Upper lobe of left lung (tissue), 4 donors: ENCODE results near the gene RAB43.

Source experiments
- POLR2A ChIP-seq, 4 donors: fragments of 450-650 bp; IDR thresholded peaks; one replicate each; pipeline ENCODE4 v1.5.1; 2016 to 2017; ENCODE audit warnings: antibody characterized with exemption in 4 of 4, mild to moderate bottlenecking in 2 of 4
- POLR2AphosphoS5 ChIP-seq, 2 donors: sonication (generic); formaldehyde crosslinking; IDR thresholded peaks; one replicate each; pipeline ENCODE4 v1.5.1; 2017; ENCODE audit warnings: antibody characterized with exemption in 2 of 2
- TF ChIP-seq, protein P1 (sequence below), 6 experiments: fragments of 450-650 bp in 4 of 6; fragments of 200-600 bp in 2 of 6; sonication (generic) in 2 of 6; IDR thresholded peaks; one replicate each; pipeline ENCODE4 v1.5.1; 2016 to 2019; ENCODE audit warnings: antibody characterized with exemption in 6 of 6

DNA sequence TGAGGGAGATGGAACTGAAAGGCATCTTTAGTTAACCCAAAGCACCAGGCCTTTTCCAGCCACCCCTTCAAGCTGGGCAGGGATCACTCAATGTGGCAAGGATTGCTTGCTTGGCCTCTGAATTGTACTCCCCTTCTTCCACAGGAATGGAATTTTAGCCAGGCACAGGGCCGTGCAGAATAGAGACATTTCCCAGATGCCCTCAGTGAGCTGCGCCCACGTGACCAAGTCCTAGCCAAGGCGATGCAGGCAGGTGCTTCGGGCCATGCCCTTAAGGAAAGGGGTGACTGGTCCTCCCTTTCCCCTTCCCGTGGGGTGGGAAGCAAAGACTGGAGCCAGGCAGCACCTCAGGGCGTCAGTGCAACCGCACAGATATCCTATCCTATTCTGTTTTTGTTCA, 43.1 kb downstream of the RAB43 start:
- TF ChIP-seq, protein P1, sequence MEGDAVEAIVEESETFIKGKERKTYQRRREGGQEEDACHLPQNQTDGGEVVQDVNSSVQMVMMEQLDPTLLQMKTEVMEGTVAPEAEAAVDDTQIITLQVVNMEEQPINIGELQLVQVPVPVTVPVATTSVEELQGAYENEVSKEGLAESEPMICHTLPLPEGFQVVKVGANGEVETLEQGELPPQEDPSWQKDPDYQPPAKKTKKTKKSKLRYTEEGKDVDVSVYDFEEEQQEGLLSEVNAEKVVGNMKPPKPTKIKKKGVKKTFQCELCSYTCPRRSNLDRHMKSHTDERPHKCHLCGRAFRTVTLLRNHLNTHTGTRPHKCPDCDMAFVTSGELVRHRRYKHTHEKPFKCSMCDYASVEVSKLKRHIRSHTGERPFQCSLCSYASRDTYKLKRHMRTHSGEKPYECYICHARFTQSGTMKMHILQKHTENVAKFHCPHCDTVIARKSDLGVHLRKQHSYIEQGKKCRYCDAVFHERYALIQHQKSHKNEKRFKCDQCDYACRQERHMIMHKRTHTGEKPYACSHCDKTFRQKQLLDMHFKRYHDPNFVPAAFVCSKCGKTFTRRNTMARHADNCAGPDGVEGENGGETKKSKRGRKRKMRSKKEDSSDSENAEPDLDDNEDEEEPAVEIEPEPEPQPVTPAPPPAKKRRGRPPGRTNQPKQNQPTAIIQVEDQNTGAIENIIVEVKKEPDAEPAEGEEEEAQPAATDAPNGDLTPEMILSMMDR (IDR thresholded peaks at IDR 0.05), result no peak
- TF ChIP-seq POLR2A (IDR thresholded peaks at IDR 0.05) (no peak), POLR2AphosphoS5 (IDR thresholded peaks at IDR 0.05) (no peak)
